ENCODE measurements around the gene FURIN. TPM values are rescaled to one million over a fixed set of nuclear protein-coding genes. Genes with fewer than 3 reads are reported as not detected.

The FURIN gene
- total and polyA plus RNA-seq, 9 of the 15 experiments (the other 6 are each of a cell fraction or from before 2014, with no cell fraction given) = 0.92 to 99.9 (median 34.8) TPM

DNA sequence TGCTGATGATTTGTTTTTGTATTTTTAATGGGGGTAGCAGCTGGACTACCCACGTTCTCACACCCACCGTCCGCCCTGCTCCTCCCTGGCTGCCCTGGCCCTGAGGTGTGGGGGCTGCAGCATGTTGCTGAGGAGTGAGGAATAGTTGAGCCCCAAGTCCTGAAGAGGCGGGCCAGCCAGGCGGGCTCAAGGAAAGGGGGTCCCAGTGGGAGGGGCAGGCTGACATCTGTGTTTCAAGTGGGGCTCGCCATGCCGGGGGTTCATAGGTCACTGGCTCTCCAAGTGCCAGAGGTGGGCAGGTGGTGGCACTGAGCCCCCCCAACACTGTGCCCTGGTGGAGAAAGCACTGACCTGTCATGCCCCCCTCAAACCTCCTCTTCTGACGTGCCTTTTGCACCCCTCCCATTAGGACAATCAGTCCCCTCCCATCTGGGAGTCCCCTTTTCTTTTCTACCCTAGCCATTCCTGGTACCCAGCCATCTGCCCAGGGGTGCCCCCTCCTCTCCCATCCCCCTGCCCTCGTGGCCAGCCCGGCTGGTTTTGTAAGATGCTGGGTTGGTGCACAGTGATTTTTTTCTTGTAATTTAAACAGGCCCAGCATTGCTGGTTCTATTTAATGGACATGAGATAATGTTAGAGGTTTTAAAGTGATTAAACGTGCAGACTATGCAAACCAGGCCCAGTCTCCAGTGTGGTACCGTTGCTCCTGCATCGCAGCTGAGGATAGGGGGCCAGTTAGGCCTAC is 14.6 kb downstream of the FURIN start (continued):
- TF ChIP-seq HDAC6 (IDR thresholded peaks at IDR 0.05; ENCODE audit: low read depth, low read length) (no peak), PML (IDR thresholded peaks at IDR 0.05; ENCODE audit: low read length) (0 out of 2 replicates have a peak, but pooled peaks have one; percentile 23), POLR2G (IDR thresholded peaks at IDR 0.05; ENCODE audit: low read depth, low read length) (peak; percentile 63; the same call in 1 of the 2 replicates), CBX3 (IDR thresholded peaks at IDR 0.05; ENCODE audit: borderline replicate concordance in 1 of 2, low read length in 2 of 2) (no peak), HOXB6 (CRISPR knock-in tag; IDR thresholded peaks at IDR 0.05; ENCODE audit: borderline replicate concordance) (no peak), TFAM (CRISPR knock-in tag; conservative IDR thresholded peaks at IDR 0.05) (no peak), CCNT2 (IDR thresholded peaks at IDR 0.05; ENCODE audit: borderline replicate concordance, extremely low read depth, insufficient read length, low read depth, low read length) (no peak), CSDE1 (IDR thresholded peaks at IDR 0.05) (no peak), SMAD4 (CRISPR knock-in tag; conservative IDR thresholded peaks at IDR 0.05) (no peak), NBN (IDR thresholded peaks at IDR 0.05; ENCODE audit: low read depth) (no peak), NFRKB (IDR thresholded peaks at IDR 0.05; ENCODE audit: low read depth) (no peak), GTF2F1 (IDR thresholded peaks at IDR 0.05; ENCODE audit: low read depth, low read length) (no peak), NCOA6 (IDR thresholded peaks at IDR 0.05) (no peak)
- TF ChIP-seq, protein P1, sequence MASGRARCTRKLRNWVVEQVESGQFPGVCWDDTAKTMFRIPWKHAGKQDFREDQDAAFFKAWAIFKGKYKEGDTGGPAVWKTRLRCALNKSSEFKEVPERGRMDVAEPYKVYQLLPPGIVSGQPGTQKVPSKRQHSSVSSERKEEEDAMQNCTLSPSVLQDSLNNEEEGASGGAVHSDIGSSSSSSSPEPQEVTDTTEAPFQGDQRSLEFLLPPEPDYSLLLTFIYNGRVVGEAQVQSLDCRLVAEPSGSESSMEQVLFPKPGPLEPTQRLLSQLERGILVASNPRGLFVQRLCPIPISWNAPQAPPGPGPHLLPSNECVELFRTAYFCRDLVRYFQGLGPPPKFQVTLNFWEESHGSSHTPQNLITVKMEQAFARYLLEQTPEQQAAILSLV (tag; IDR thresholded peaks at IDR 0.05) = no peak
- TF ChIP-seq, protein P2, sequence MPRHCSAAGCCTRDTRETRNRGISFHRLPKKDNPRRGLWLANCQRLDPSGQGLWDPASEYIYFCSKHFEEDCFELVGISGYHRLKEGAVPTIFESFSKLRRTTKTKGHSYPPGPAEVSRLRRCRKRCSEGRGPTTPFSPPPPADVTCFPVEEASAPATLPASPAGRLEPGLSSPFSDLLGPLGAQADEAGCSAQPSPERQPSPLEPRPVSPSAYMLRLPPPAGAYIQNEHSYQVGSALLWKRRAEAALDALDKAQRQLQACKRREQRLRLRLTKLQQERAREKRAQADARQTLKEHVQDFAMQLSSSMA (CRISPR knock-in tag; IDR thresholded peaks at IDR 0.05) = no peak
- TF ChIP-seq, protein P3, sequence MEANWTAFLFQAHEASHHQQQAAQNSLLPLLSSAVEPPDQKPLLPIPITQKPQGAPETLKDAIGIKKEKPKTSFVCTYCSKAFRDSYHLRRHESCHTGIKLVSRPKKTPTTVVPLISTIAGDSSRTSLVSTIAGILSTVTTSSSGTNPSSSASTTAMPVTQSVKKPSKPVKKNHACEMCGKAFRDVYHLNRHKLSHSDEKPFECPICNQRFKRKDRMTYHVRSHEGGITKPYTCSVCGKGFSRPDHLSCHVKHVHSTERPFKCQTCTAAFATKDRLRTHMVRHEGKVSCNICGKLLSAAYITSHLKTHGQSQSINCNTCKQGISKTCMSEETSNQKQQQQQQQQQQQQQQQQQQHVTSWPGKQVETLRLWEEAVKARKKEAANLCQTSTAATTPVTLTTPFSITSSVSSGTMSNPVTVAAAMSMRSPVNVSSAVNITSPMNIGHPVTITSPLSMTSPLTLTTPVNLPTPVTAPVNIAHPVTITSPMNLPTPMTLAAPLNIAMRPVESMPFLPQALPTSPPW (CRISPR knock-in tag; IDR thresholded peaks at IDR 0.05) = 0 out of 2 replicates have a peak, but pooled peaks have one; percentile 12

All from K562 (cell line).